Heart left ventricle (tissue), 16 donors: ENCODE measurements around the gene JSRP1. TPM values are rescaled to one million over a fixed set of nuclear protein-coding genes. Genes with fewer than 3 reads are reported as not detected.

Experiments used
- ATAC-seq, 4 donors: fragments of 200-7000 bp; cut with Tn5 transposase; one replicate each; pipeline ENCODE4 v1.9.1; 2020 to 2022; ENCODE audit warnings: moderate library complexity in 4 of 4, mild to moderate bottlenecking in 3 of 4, moderate number of reproducible peaks in 1 of 4
- DNase-seq, 5 donors: peaks; one replicate each; pipeline ENCODE4 v3.0.0-alpha.2; 2020
- H3K27ac ChIP-seq, 12 donors: fragments of 200-600 bp; sonication (generic) in 4 of 12; one replicate each; pipeline versions ENCODE4 v1.5.0 to v1.8.0; 2016 to 2022; ENCODE audit warnings: mild to moderate bottlenecking in 2 of 12
- H3K27me3 ChIP-seq, 9 donors: fragments of 200-600 bp; sonication (generic) in 2 of 9; one replicate each; pipeline versions ENCODE4 v1.5.1 to v1.8.0; 2016 to 2022; ENCODE audit warnings: mild to moderate bottlenecking in 3 of 9
- H3K36me3 ChIP-seq, 9 donors: fragments of 200-600 bp; sonication (generic) in 2 of 9; one replicate each; pipeline versions ENCODE4 v1.5.0 to v1.8.0; 2018 to 2022; ENCODE audit warnings: mild to moderate bottlenecking in 2 of 9
- H3K4me1 ChIP-seq, 12 donors: fragments of 200-600 bp; sonication (generic) in 4 of 12; one replicate each; pipeline versions ENCODE4 v1.5.0 to v1.8.0; 2016 to 2022; ENCODE audit warnings: mild to moderate bottlenecking in 3 of 12
- H3K4me3 ChIP-seq, 12 donors: fragments of 200-600 bp; sonication (generic) in 4 of 12; one replicate each; pipeline versions ENCODE4 v1.5.0 to v1.8.0; 2017 to 2022; ENCODE audit warnings: mild to moderate bottlenecking in 9 of 12, moderate library complexity in 4 of 12
- H3K9me3 ChIP-seq, 12 donors: fragments of 200-600 bp; sonication (generic) in 4 of 12; one replicate each; pipeline versions ENCODE4 v1.5.0 to v1.8.0; 2016 to 2022; ENCODE audit warnings: mild to moderate bottlenecking in 1 of 12
- POLR2A ChIP-seq, 2 donors: fragments of 450-650 bp; IDR thresholded peaks; one replicate each; pipeline ENCODE4 v1.6.1; 2017; ENCODE audit warnings: antibody characterized with exemption in 2 of 2, mild to moderate bottlenecking in 2 of 2, moderate library complexity in 2 of 2
- WGBS, 4 donors: extraction: QIAGEN DNeasy Blood & Tissue Kit in 2 of 4; methylation state at CpG; one replicate each; pipeline versions ENCODE4 v1.1.5 to v1.1.7; 2013 to 2018; 5-methylcytosine and 5-hydroxymethylcytosine counted together
- intact Hi-C, 10 donors: fragments of 100-400 bp; cut with DNase I; formaldehyde crosslinking; loops; one replicate each; pipeline versions ENCODE4 v1.11.1 to v1.14.2; 2022
- polyA plus RNA-seq, 2 donors: library from polyadenylated mRNA; stranded (reverse); fragments of 200-250 nt; gene quantifications; one replicate each; pipeline ENCODE4 v1.2.3, GENCODE V29; 2013
- total RNA-seq, 9 donors: library from RNA; depleted of rRNA in 2 of 9; stranded (reverse); fragments of >200 nt in 2 of 9; fragmentation: NEBNext Ultra II Directional in 3 of 9; extraction: Animal tissue kit (Norgen Biotek cat#: 25700) in 3 of 9; gene quantifications; one replicate each; pipeline versions ENCODE4 v1.1.0 to v1.2.4, GENCODE V29; 2016 to 2023
- TF ChIP-seq, protein P1 (sequence below), 12 donors: fragments of 200-600 bp; sonication (generic) in 4 of 12; IDR thresholded peaks; one replicate each; pipeline versions ENCODE4 v1.5.0 to v1.8.0; 2018 to 2022; ENCODE audit warnings: antibody characterized with exemption in 12 of 12, mild to moderate bottlenecking in 5 of 12
- donor health status: ischemic (EF 13 %, LVEDD 7.1; RV severe dilation, severe dysfunction).
- donor health status: healthy with polysubstance abuse.
- donor health status: DM: no; HTN: yes; CAD: no.
- donor health status: DM: no; HTN: no; CAD: no.
- donor health status: ischemic (EF 25% LVEDD 6.9; RV normal size, moderate dysfunction).
- donor health status: ischemic (EF 25% LVEDD 5.7; RV mildly dilated, moderate dysfunction).
- donor health status: healthy.
- donor health status: DM: yes; HTN: yes; CAD: no.
- donor health status: ischemic (EF 35%, LVEDD 5.7; RV mildly dilated, moderate dysfunction).
- donor health status: nonischemic (EF 11% LVEDD 7.7; RV severe dilation, severe dysfunction).
- donor health status: DM: yes; HTN: yes; CAD: no.
- donor health status: PGD.
- donor health status: ischemic (EF 29% LVEDD 5.4; RV normal size, mild dysfunction).
- donor health status: nonischemic (EF 23%, LVEDD 6.1; RV moderate dilation, normal function).

Gene JSRP1
- total and polyA plus RNA-seq, 11 donors, result 0.25 to 0.34 TPM; not detected in 9

DNA sequence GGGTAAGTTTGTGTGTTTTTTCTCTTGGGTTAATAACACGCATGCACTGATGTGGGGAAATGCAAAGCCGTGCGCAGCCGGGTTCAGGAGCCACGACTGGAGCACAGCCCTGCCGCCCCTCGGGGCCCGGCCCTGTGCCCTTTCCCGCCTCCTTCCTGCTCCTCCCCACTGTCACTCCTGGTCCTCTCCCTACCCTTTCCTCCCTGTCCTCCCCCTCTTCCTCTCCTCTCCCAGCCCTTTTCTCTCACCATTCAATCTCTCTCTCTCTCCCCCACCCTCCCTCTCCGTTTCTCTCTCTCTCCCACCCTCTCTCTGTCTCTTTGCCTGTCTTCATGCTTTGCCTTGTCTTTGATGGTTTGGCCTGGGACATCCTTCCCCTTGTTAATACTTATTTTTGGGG is 47.2 kb downstream of the JSRP1 start:
- TF ChIP-seq, protein P1, sequence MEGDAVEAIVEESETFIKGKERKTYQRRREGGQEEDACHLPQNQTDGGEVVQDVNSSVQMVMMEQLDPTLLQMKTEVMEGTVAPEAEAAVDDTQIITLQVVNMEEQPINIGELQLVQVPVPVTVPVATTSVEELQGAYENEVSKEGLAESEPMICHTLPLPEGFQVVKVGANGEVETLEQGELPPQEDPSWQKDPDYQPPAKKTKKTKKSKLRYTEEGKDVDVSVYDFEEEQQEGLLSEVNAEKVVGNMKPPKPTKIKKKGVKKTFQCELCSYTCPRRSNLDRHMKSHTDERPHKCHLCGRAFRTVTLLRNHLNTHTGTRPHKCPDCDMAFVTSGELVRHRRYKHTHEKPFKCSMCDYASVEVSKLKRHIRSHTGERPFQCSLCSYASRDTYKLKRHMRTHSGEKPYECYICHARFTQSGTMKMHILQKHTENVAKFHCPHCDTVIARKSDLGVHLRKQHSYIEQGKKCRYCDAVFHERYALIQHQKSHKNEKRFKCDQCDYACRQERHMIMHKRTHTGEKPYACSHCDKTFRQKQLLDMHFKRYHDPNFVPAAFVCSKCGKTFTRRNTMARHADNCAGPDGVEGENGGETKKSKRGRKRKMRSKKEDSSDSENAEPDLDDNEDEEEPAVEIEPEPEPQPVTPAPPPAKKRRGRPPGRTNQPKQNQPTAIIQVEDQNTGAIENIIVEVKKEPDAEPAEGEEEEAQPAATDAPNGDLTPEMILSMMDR (IDR thresholded peaks at IDR 0.05), result no peak
- no peak for TF ChIP-seq POLR2A (IDR thresholded peaks at IDR 0.05)
- Histone ChIP-seq H3K27me3 (no peaks in the 10 kb centered on the region), H3K36me3 (peaks cover 3 to 80% (median 50%) of the 10 kb centered on the region in 9 donors), H3K4me1 (peaks cover 0 to 18% (median 12%) of the 10 kb centered on the region in 12 donors), H3K27ac (peak overlapping the region in 6 of 12 donors; percentile 9 to 43 (median 22)), H3K9me3 (no peaks in the 10 kb centered on the region), H3K4me3 (no peak overlapping the region)
- WGBS, 4 donors, result 51 to 57% (median 54%) methylated on average over 10 of the region's 10 CpGs
- intact Hi-C loops, result loop anchor here in 2 of 10 donors (5.0 to 10.0 kb wide), 2 partner anchors 54 to 57 kb away; partner anchors contain the start of gene AP3D1 (in 2 of the 2)
- peak in 1 of 5 donors; percentile 48 for DNase-seq
- peak in 3 of 4 donors; percentile 21 to 66 (median 28) for ATAC-seq

DNA sequence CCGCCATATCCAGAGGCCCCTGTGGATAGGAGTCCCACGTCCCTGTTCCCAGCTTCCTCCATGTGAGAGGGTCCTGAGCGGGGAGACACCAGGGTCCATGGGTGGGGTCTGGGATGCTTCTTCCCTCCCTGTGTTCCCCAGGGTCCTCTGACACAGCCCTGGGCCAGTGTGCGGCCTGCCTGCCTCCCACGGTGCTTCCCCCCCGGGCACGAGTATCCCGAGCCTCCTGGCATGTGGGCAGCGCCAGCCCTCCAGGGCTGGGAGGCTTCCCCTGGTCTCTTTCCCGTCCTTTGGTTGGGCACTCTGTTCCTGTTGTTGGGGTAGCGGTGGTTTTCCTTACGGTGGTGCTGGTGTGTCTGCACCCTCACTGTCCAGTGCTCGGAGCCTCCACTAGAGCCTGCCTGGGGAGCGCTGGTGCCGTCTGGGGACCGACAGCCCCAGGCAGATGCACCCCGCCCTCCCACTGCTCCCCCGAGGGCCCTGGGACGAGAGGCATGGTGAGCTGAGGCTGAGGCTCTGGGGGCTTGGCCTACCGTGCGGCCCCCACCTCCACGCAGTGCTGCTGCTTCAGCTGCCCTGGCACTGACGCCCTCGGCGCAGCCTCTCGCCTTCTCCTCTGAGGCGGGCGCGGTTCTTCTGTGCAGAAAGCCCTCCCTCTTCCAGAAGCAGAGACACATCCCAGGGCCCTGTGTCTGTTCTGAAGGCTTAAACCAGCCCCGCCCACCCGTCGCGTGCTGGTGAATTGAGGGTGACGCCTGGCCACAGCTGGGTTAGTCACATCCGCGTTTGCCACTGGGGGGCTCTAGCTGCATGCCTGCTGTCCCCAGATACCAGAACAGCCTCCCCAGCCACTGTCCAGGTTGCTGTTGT is 48.0 kb downstream of the JSRP1 start:
- no peaks in the 10 kb centered on the region for H3K9me3 ChIP-seq
- peak overlapping the region in 6 of 12 donors; percentile 9 to 43 (median 22) for H3K27ac ChIP-seq
- ATAC-seq (peak; percentile 54 to 81 (median 72)), DNase-seq (peak in 4 of 5 donors; percentile 62 to 83 (median 74))
- WGBS, 4 donors, result 50 to 63% (median 53%) methylated on average over 14 to 36 of the region's 36 CpGs
- H3K4me1 ChIP-seq, result peaks cover 0 to 18% (median 12%) of the 10 kb centered on the region in 12 donors
- intact Hi-C loops, result loop anchor here in 2 of 10 donors (5.0 to 10.0 kb wide), 2 partner anchors 53 to 56 kb away; partner anchors contain the start of gene AP3D1 (in 2 of the 2)
- no peak overlapping the region for H3K4me3 ChIP-seq
- no peak for TF ChIP-seq POLR2A (IDR thresholded peaks at IDR 0.05)
- TF ChIP-seq, protein P1 (IDR thresholded peaks at IDR 0.05), result peak in 8 of 12 donors; percentile 14 to 46 (median 25)
- H3K36me3 ChIP-seq, result peaks cover 3 to 80% (median 50%) of the 10 kb centered on the region in 9 donors
- no peaks in the 10 kb centered on the region for H3K27me3 ChIP-seq

DNA sequence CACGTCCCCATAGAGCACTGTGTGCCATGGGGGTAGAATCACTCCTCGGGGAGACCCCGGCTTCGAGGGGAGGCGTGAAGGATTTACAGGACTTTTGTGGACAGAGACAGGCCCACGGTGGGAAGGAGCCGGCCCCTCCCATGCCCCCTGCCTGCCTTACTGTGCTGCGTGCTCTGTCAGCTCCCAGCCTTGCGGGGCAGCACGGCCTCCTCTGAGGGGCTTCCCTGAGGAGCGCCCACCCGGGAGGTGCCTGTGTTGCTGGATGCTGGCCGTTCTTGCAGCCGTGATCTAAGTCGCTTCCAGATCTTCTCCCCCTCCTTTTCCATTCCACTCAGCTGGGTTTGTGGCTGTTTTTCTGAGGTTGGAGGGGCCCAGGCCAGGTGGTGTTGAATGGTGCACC is 49.2 kb downstream of the JSRP1 start:
- Histone ChIP-seq H3K27me3 (no peaks in the 10 kb centered on the region), H3K36me3 (peaks cover 3 to 80% (median 50%) of the 10 kb centered on the region in 9 donors), H3K9me3 (no peaks in the 10 kb centered on the region), H3K27ac (no peak overlapping the region), H3K4me1 (peaks cover 0 to 18% (median 12%) of the 10 kb centered on the region in 12 donors), H3K4me3 (no peak overlapping the region)
- no peak for ATAC-seq
- 89 to 96% (median 95%) methylated on average over 13 to 15 of the region's 15 CpGs for WGBS, 4 donors
- intact Hi-C loops, result loop anchor here in 2 of 10 donors (5.0 to 10.0 kb wide), 2 partner anchors 52 to 55 kb away; partner anchors contain the start of gene AP3D1 (in 2 of the 2)
- TF ChIP-seq, protein P1 (IDR thresholded peaks at IDR 0.05), result no peak
- TF ChIP-seq POLR2A (IDR thresholded peaks at IDR 0.05), result no peak
- DNase-seq, result no peak

DNA sequence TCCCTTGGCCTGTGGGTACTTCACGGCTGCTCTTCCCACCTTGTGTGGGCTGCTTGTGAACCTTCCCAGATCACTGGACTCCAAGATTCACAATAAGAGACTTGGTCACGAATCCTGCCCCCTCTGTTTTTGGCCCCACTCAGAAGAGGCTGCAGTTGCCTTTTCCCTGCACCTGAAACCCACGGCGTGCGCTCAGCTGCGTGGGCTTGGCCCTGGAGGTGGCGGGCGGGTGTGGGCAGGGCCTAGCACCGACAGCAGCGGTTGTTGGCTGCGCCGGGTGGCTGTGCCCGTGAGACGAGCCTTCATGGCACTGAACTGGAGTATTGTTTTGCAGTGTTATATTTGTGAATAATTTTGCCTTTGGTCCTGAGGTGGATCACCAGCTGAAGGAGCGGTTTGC is 53.9 kb downstream of the JSRP1 start:
- Histone ChIP-seq H3K27me3 (no peaks in the 10 kb centered on the region), H3K36me3 (peaks cover 0 to 62% (median 33%) of the 10 kb centered on the region in 9 donors), H3K9me3 (no peaks in the 10 kb centered on the region), H3K4me3 (no peak overlapping the region), H3K27ac (no peak overlapping the region), H3K4me1 (peaks cover 0 to 8% (median 0%) of the 10 kb centered on the region in 12 donors)
- WGBS, 4 donors, result 93 to 96% (median 94%) methylated on average over 9 to 15 of the region's 15 CpGs
- ATAC-seq (no peak), DNase-seq (no peak)
- intact Hi-C loops, result loop anchor here in 2 of 10 donors (5.0 to 10.0 kb wide), 2 partner anchors 45 to 48 kb away; partner anchors contain the start of gene AP3D1 (in 1 of the 2)
- TF ChIP-seq POLR2A (IDR thresholded peaks at IDR 0.05), result no peak
- TF ChIP-seq, protein P1 (IDR thresholded peaks at IDR 0.05), result no peak
